GM12892 (cell line): ENCODE results near the gene TRIM75.

Experiments used
- POLR2A ChIP-seq: IDR thresholded peaks from 2 replicates; pipeline ENCODE4 v1.6.1; 2011; ENCODE audit warnings: low read depth, low read length, control low read depth
- POLR2AphosphoS5 ChIP-seq: IDR thresholded peaks from 2 replicates; pipeline ENCODE4 v1.6.1; 2011; ENCODE audit warnings: low read depth, low read length, control low read depth

- no peak for TF ChIP-seq POLR2A
- TF ChIP-seq POLR2AphosphoS5 = no peak
These were observed 5.0 kb downstream of the TRIM75 start for GRCh38 chr4:165058666-165059065.
